ENCODE results near the gene KIF26B.
"Not testable (repeated sequence)": the region's sequence is repeated elsewhere in the genome, so short reads cannot be mapped to it uniquely, and the experiment has no call there.

Gene KIF26B

DNA sequence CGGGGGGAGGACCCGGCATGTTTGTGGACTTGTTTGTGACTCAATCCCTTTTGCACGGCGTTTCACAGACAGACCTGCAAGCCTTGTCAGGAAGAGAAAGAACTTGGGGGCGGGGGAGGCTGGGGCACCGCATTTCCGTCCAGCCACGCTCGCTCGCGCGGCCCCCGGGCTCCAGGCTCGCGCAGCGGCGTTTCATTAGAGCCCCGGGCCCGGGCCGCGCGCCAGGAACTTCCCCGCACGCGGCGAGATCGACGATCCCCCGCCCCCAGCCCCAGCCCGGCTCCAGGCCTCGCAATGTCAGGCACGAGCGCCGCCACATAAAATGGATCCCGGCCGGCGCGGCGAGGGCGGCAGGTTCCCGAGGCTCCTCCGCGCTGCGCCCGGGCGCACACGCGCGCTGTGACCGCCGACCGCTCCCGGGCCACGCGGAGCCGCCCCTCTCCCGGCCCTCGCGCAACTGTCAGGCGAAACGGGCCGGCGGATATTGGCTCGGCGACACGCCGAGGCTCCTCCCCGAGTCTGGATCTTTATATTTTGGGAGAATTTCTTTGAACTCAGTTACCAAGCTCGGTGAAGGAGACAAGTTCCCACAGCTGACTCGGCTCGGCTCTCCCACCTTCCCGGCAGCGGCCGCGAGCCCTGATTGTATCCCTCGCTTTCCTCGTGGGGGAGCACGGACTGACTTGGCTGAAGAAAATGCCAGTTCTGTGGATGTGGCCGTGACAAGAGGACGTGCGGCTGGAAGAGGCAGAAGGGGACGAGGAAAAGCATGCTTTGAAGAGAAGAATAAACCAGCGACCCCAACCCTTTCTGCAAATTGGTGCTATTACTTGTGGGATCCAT, at the start of gene KIF26B:
KIF26B (plus strand) TSS at position 557 of the 843 bp plus-strand sequence. CDS start 440 bp downstream, outside the sequence.
- DNase-seq = no peak

DNA sequence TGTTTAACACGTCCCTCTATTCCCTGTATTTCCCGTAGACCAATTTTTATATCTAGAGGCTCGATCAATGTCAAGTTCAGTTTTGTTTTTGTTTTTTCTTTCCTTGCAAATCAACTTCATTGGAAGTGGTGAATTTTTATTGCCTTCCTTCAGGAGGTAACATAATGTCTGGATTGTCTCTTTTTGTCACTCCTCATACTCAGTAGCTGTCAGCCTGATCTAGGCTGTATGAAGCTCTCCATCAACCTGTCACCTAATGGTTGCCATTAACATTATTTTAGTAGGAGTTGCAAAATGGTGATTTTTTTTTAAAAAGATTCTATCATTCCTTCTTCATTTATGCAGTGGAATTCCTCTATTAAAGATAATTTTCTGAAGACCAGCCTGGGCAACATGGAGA, 49.7 kb upstream of the KIF26B start:
- DNase-seq = no peak

DNA sequence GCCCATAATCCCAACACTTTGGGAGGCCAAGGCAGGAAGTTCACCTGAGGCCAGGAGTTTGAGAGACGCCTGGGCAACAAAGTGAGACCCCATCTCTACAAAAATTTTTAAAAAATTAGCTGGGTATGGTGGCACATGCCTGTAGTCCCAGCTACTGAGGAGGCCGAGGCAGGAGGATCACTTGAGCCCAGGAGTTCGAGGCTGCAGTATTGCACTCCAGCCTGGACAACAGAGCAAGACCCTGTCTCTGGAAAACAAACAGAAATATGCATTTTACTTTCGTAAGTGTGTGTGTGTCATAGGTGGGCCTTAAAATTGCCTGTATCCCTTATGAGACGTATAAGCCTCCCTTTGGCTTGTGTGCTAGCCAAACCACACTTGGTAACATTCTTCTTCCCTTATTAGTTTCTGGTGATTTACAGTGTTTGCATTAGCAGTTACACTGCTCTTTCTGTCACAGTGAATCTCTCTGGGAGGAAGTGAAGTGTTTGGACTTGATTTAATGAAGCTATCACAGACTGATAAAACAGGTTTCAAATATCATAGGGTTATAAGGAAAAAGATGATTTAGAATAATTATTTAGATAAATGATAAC, 48.9 kb upstream of the KIF26B start:
- no peak for DNase-seq

DNA sequence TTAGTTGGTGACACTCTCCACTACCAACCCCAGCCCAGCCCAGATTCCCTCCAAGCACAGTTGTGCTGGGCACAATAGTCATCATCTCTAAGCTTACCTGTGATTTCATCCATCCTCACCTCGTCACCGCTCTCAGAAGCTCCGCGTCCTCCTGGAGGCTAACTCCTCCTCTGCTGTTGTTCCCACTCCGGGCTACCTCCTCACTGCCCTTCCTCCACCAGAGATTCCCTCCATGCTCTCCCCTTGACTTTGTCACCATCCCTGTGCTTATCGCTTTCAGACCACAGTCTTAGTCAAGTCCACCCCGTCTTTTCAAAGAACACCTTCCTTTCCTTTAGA, 47.0 kb upstream of the KIF26B start:
- DNase-seq = no peak

GRCh38 chr1:245108246-245108645, 46.5 kb upstream of the KIF26B start:
- DNase-seq = no peak

- no peak for DNase-seq
Observed at GRCh38 chr1:245108909-245109308, 45.9 kb upstream of the KIF26B start.

DNA sequence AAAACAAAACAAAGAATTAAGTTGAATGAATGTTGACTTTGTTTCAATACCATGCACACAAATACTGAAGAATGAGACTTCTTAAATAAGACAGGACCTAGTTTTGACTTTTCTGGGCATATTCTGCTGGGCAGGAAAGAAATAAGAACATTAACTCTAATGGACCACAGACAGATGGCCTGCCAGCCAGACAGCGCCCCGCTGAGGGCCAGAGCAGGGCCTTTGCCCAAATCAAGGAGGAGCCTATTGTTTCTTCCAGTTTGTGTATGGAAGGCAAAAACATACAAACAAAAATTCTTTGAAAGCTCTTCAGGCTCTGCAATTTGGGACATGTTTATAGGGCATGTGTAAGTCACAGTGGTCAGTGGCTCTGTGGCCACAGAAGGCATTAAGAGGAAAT, 44.4 kb upstream of the KIF26B start:
- no peak for DNase-seq

DNA sequence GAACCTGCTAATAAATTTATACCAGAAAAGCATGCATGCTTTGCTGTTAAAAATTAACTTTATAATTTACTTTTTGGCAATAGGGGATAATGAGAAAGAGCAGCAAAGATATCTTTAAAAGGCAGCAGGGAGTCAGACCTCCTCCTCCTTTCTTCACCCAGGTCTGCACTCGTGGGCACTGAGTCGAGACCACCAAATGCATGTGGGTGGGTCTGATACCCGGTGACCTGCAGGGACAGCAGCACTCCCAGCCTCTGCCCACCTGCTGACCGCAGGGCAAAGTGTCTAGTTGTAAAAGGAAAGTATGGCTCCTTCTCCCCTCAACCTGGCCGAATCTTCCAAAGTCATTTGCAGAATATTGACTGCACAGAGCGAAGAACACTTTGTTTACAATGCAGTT, 43.7 kb upstream of the KIF26B start:
- DNase-seq = no peak

DNA sequence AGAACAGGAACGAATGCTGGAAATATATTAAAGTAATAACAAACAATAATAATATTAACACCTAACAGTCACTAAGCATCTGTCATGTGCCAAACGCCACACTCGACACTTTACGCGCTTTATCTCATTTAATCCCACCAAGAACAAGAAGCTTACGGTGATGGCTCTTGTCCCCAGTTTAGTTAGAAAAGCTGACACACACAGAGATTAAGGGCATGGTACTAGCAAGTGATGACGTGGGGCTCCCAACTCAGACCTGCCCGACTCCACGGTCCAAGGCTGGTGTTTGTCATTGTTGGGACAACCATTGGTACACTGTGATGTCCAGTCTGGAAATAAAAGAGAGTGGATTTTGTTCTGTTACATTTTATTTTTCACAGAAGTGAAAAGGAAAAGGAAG, 41.1 kb upstream of the KIF26B start:
- DNase-seq = no peak

GRCh38 chr1:245116131-245116530, 38.7 kb upstream of the KIF26B start:
- DNase-seq = no peak

DNA sequence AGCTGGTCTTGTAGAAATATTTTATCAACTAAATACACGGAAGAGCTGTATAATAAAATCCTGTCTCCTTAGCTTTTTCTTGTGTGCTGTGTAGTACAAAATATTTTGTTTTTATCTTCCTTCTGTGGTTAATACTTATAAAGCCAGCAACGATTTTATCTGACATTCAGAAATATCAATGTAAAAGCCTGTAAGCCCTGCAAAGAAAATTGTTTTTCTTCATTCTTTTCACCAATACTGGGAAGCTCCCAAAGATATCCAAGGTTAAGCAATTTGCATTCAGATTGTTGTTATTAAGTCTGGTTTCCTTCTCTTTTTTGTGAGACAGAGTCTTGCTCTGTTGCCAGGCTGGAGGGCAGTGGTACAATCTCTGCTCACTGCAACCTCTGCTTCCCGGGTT, 38.0 kb upstream of the KIF26B start:
- DNase-seq = no peak

DNA sequence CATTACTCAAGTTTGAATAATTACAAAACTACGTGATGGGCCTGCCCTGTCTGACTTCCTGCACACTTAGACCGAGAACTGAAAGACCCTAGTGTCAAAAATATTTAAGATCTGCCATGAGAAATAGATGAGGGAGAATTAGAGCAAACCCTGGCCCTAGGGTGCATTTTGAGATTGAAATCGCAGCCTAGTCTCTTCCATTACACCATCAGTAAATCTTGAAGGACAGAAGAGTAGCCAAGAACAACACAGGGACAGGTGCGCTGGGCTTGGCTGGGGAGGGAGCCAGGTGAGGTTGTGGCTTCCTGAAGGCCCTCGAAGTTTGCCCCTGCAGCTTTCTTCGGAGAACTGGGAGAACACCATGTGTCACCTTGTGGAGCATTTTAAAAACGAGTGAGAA, 36.7 kb upstream of the KIF26B start:
- DNase-seq = no peak

DNA sequence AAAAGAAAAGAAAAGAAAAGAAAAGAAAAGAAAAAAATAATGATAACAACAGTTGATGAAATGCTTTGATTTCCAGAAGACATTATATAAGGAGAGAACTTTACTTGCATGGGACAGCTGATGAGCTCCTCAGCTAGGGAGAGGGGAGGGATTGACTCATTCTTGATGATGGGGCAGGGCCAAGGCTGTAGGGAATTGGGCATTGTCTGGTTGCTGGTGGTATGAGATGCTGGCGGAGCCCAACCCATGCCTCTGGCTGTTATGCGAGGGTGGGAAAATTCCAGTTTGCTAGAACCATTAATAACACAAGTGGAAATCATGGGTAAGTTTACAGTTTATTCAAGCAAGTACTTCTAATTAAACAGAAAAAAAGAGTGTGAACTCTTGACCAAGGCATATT, 36.0 kb upstream of the KIF26B start:
- DNase-seq = no peak

DNA sequence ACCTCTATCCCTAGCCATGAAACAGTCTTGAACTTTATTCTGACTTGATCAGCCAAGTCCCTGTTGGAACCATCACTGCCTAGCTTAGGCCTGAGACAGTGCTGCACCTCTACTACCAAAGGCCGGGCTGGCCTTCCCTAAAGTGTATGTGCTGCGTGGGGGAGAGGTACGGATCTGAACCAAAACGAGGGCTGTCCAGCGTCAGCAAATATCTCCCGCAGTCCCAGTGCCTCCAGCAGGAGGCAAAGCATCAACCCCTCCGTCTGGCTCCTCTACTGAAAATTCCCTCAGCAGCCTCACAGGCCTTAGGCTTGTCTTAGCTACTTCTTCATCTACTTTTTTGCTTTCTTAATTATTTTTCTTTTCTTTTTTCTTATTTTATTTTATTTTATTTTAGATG, 33.3 kb upstream of the KIF26B start:
- DNase-seq = no peak

DNA sequence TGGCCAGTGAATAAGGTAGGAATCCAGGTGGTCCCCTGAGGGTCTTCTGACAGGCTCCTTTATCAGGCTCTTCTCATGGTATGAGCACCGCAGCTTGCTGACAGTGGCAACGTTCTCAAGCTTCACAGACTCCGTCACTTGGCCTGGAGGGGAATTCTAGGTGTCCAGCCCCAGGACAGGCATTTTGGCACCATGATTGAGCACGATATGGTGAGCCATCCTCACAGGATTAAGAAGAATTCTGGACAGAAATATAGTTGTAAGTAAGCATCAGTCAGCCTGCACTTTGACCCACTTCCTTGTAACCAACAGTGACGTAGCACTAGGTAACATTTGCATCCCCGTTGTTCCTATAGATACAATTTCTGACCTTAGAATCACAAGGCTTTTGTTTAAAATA, 30.5 kb upstream of the KIF26B start:
- DNase-seq = no peak

DNA sequence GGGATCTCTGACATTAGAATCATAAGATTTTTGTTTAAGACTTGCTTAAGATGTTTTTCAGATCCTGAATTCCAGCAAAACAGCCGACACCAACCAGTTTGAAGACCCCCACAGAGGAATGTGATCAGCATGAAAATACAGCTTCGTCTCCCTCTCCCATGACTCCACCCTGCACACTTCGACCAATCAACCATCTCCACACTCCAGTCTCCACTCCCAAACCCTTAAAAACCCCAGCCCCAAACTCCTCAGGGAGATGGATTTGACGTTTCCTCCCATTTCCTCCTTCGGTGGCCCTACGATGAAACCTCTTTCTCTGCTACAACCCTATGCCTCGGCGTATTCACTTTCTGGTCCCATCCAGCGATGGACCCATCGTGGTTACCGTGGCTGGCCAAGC, 30.1 kb upstream of the KIF26B start:
- no peak for DNase-seq

GRCh38 chr1:245126530-245126929, 28.3 kb upstream of the KIF26B start:
- no peak for DNase-seq

DNA sequence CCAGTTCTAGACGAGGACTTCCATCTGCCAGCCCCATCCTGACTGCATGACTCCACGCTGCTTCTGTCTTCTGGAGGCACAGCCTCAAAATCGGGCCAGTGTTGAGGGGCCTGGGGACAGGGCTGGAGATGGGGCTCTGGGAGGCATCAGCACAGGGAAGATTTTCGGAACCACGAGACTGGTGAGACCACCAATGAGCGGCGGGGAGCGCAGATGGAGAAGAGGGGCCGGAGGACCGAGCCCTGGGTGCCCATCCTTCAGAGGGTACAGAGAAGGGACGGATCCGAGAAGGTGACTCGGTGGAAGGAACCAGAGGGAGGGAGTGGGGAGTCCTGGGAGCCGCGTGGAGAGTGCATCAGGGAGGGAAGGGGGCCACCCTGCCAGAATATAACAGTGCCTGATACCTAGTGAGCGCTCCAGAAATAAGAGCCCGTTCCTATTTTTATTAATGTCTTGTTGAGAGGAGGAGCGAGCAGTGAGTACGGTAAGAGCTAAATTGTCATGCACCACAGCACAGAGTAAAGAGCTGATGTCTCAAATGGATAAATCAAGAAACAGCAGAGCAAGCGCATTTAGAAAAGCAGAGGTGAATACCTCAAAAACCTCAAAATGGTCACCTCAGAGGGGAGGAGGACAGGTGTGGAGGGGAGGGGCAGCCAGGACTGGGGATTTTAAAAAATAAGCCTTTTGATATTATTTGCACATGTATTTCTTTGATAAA, 26.2 kb upstream of the KIF26B start:
- DNase-seq = no peak

GRCh38 chr1:245129319-245130240, 25.2 kb upstream of the KIF26B start:
- DNase-seq = no peak

DNA sequence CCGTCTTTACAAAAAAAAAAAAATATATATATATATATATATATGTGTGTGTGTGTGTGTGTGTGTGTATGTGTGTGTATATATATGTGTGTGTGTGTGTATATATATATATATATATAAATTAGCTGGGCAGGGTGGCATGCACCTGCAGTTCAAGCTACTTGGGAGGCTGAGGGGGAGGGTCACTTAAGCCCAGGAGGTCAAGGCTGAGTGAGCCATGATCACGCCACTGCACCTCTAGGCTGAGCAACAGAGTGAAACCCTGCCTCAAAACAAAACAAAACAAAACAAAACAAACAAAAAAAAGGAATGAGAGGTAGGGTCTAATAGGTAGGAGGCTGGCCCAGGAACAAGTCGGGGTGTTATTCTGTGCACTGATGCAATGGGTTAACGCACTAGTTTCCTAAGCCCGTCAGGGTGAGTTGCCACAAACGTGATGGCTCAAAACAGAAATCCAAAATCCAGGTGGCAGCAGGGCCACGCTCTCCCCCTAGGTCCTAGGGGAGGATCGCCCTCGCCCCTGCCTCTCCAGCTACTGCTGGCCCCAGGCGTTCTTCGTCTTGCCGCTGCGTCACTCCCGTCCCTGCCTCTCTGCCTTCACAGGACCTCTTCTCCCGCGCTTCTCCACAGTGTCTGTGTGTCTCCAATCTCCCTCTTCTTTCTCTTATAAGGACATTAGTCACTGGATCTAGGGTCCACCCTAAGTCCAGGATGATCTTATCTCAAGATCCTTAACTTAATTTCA, 24.3 kb upstream of the KIF26B start:
- DNase-seq = not testable (repeated sequence)

DNA sequence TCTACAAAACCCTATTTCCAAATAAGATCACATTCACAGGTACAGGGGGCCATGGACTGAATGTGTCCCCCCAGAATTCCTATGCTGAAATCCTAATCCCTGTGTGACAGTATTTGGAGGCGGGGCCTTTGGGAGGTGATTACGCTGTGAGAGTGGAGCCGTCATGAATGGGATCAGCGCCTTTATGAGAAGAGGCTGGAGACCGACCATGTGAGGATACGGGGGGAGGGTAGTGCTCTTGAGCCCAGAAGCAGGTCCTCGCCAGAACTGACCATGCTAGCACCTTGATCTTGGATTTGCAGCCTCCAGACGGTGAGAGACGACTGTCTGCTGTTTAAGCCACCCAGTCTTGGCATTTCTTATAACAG, 23.8 kb upstream of the KIF26B start:
- no peak for DNase-seq

- no peak for DNase-seq
Observed at GRCh38 chr1:245132771-245133170, 22.0 kb upstream of the KIF26B start.
